HFFc6 (cell line): ENCODE measurements around the gene CCDC107. TPM values are rescaled to one million over a fixed set of nuclear protein-coding genes. Genes with fewer than 3 reads are reported as not detected.
A peak's percentile ranks its signal among the peaks of the same experiment; 100 is the strongest.

Source experiments
- DNase-seq: peaks from one replicate; pipeline ENCODE4 v3.0.0-alpha.2; 2018
- H3K27ac Mint-ChIP-seq: 2 replicates; pipeline ENCODE4 v1.8.0; 2020; ENCODE audit warnings: mild to moderate bottlenecking, mixed read lengths
- H3K27me3 Mint-ChIP-seq: 2 replicates; pipeline ENCODE4 v1.8.0; 2021; ENCODE audit warnings: mild to moderate bottlenecking, moderate library complexity, mixed read lengths; ENCODE audit not compliant: insufficient read depth
- H3K36me3 Mint-ChIP-seq: 2 replicates; pipeline ENCODE4 v1.8.0; 2021; ENCODE audit warnings: low read depth, mixed read lengths
- H3K4me1 Mint-ChIP-seq: 2 replicates; pipeline ENCODE4 v1.8.0; 2020; ENCODE audit warnings: low read depth, mixed read lengths
- H3K4me3 Mint-ChIP-seq: 2 replicates; pipeline ENCODE4 v1.8.0; 2020; ENCODE audit warnings: mild to moderate bottlenecking, moderate library complexity, mixed read lengths
- H3K9me3 Mint-ChIP-seq: 2 replicates; pipeline ENCODE4 v1.8.0; 2020; ENCODE audit warnings: mild to moderate bottlenecking, mixed read lengths
- total RNA-seq, 6 experiments: library from RNA; stranded (reverse); fragmentation: NEBNext Ultra II Directional; extraction: Animal tissue kit (Norgen Biotek cat#: 25700); gene quantifications; 2 replicates in 1 of 6; 3 replicates in 5 of 6; pipeline ENCODE4 v1.2.3, GENCODE V29; 2021
- TF ChIP-seq, protein P1 (sequence below): fragments of 200-600 bp; sonication (generic); IDR thresholded peaks from 2 replicates; pipeline ENCODE4 v1.5.0; 2021; ENCODE audit warnings: antibody characterized with exemption, mild to moderate bottlenecking

The CCDC107 gene
- total RNA-seq, 6 experiments from 2014 or later, result 22.5 to 29.8 (median 24.6) TPM

DNA sequence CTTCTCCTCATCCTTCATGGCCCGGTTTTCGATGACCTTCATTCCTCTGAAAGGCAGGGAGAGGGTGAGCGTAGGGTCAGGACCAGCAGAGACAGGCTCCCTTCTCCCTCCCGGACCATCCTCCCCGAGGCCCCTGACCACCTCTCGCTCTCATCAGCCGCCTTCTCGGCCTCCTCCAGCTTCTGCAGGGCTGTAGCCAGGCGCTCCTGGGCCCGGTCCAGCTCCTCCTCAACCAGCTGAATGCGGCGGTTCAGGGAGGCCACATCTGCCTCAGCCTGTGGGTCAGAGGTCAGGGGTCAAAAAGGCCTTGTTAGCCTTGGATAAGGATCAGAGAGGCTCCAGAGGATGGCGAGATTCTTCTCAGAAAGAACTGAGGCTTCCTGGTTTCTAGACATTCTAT, 27.4 kb downstream of the CCDC107 start:
- Mint-ChIP-seq H3K36me3 (peaks cover 67% of the 10 kb centered on the region), H3K4me3 (peak overlapping the region; percentile 100), H3K4me1 (peaks cover 80% of the 10 kb centered on the region), H3K27me3 (peaks cover 34% of the 10 kb centered on the region), H3K27ac (peak overlapping the region; percentile 61), H3K9me3 (no peaks in the 10 kb centered on the region)
- no peak for DNase-seq
- TF ChIP-seq, protein P1, sequence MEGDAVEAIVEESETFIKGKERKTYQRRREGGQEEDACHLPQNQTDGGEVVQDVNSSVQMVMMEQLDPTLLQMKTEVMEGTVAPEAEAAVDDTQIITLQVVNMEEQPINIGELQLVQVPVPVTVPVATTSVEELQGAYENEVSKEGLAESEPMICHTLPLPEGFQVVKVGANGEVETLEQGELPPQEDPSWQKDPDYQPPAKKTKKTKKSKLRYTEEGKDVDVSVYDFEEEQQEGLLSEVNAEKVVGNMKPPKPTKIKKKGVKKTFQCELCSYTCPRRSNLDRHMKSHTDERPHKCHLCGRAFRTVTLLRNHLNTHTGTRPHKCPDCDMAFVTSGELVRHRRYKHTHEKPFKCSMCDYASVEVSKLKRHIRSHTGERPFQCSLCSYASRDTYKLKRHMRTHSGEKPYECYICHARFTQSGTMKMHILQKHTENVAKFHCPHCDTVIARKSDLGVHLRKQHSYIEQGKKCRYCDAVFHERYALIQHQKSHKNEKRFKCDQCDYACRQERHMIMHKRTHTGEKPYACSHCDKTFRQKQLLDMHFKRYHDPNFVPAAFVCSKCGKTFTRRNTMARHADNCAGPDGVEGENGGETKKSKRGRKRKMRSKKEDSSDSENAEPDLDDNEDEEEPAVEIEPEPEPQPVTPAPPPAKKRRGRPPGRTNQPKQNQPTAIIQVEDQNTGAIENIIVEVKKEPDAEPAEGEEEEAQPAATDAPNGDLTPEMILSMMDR, result no peak

DNA sequence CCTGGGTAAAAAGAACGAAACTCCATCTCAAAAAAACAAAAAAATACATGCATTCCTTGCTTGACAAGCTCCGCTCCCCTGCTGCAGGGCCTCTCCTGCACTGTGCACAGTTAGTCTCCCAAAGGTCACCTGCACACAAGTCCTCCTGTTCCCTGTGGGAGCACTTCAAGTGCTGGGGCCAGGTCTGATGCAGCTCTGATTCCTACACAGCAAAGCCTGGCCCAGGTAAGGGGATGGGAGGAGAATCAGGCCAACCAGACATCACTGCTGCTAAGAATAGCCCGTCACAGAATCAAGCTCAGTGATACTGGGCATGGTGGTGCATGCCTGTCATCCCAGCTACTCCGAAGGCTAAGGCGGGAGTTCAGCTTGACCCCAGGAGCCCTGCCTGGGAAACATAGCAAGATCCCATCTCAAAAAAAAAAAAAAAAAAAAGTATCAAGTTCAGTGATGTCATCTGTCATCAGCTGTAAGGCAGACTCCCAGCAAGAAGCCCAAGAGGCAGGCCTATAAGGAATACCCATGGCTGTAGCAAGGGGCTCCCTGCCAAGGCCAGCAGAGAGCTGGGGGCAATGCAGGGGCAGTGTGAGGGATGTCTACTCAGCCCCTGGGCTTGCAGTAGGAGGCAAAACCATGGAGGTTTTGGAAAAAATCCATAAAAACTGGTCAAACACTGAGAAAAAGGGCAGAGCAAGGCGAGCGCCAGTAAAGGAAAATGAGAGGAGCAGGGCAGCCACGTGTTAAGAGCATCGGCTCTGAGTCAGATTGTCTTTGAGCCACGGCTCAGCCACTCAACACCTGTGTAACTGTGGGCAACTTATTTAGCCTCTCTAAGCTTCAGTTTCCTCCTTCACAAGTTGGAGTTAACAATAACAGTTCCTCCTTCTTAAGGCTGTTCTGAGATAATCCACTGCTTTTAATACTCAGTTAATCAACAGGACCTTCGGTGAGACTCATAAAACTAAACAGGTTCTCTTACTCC, 28.4 kb downstream of the CCDC107 start:
- Mint-ChIP-seq H3K4me1 (peaks cover 75% of the 10 kb centered on the region), H3K9me3 (no peaks in the 10 kb centered on the region), H3K4me3 (peak overlapping the region; percentile 100), H3K27me3 (peaks cover 41% of the 10 kb centered on the region), H3K36me3 (peaks cover 67% of the 10 kb centered on the region), H3K27ac (peak overlapping the region; percentile 61)
- DNase-seq, result peak; percentile 34
- TF ChIP-seq, protein P1, result no peak

DNA sequence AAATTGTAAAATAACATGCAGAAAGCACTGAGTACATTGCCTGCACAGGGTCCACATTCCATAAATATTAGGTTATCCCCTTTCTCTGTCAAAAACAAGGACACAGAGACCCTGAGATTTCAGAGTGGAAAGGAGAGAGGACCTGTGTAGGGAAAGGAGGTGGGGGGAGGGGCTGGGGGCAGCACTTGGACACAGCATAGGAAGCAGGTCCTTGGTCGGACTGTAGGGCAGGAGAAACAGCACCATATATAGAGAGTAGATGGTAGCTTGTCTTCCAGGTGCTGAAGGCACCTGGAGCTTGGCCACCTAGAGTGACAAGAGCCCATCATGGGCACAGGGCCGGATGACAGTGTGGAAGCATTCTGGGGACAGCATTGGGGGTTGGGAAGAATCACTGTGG, 29.2 kb downstream of the CCDC107 start:
- Mint-ChIP-seq H3K36me3 (peaks cover 61% of the 10 kb centered on the region), H3K4me1 (peaks cover 74% of the 10 kb centered on the region), H3K27ac (peak overlapping the region; percentile 61), H3K4me3 (peak overlapping the region; percentile 100), H3K27me3 (peaks cover 37% of the 10 kb centered on the region), H3K9me3 (no peaks in the 10 kb centered on the region)
- no peak for DNase-seq
- TF ChIP-seq, protein P1, result no peak

DNA sequence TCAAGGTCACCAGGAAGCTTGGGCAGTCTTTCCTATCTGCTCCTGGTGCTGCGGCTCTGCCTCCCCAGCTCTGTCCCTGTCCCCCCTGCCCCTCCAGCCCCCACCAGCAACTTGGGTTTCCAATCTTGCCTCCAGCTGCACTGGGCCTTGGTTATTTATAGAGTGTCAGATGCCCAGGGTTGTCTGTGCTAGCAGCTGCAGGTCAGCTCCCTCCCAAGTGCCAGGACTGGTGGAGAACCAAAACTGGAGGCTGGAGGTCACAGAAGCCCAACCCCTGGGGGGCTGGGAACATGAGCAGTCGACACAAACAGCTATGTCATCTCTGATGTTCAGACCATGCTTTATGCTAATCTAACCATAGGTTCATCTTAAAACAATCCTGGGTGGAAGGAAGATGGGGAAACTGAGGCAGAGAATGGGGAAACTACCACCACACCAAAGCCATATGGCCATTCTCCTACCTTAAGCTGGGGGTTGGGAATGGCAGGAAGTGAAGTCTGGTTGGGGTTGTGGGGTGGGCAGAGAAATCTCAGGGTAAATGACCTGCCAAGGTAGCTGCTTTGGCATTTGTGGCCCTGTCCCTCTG, 30.0 kb downstream of the CCDC107 start:
- Mint-ChIP-seq H3K4me1 (peaks cover 67% of the 10 kb centered on the region), H3K27me3 (peaks cover 32% of the 10 kb centered on the region), H3K9me3 (no peaks in the 10 kb centered on the region), H3K4me3 (peak overlapping the region; percentile 100), H3K36me3 (peaks cover 54% of the 10 kb centered on the region), H3K27ac (peak overlapping the region; percentile 97)
- TF ChIP-seq, protein P1, result no peak
- DNase-seq, result no peak

DNA sequence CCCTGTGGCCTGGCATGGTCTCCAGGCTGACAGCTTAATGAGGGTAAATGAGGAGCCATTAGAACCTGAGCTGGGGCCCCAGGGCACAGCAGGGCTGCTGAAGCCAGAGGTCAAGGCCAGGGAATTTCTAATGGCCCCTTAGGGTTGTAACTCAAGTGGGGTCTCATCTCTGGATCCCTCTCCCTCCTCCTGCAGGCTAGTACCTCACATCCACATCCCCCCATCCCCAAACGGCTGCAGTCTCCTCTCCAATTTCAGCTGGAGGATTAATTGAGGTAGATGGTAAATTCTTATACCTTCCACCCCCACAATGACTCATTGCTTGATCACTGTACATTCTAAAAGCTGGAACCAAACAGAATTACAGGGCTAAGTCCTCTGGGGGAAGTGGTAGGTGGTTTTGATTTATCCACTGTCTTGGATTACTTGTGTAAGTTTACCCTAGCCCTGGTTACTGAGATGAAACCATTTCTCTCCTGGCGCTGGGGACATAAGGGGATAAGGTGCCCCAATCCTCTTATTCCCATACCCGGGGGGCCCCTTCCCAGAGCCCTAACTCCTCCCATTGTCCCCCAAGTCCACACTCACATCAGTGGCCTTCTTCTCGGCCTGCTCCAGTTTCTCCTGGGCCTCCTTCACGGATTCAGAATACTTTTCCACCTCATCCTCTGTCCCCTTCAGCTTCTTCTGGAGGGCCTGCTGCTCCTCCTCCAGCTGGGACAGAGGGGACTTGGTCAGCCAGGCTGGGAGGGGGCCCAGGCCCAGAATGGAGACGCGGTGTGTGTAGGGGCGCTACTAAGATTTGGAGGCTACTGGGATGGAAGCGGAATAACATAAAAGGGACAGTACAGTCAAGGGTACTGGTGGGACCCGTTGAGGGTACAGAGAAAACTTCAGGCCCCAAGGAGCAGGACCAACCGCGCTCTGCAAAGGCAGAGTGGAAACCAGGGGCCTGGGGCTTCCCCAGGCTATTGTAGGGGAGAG, 30.8 kb downstream of the CCDC107 start:
- H3K4me1 Mint-ChIP-seq, result peaks cover 59% of the 10 kb centered on the region
- no peaks in the 10 kb centered on the region for H3K9me3 Mint-ChIP-seq
- H3K27ac Mint-ChIP-seq, result peak overlapping the region; percentile 97
- H3K36me3 Mint-ChIP-seq, result peaks cover 46% of the 10 kb centered on the region
- DNase-seq, result peak; percentile 72
- H3K4me3 Mint-ChIP-seq, result peak overlapping the region; percentile 100
- TF ChIP-seq, protein P1, result no peak
- peaks cover 32% of the 10 kb centered on the region for H3K27me3 Mint-ChIP-seq
